GM12878 (cell line): Measurements from ENCODE around the gene CCR5. TPM values are rescaled to one million over a fixed set of nuclear protein-coding genes. Genes with fewer than 3 reads are reported as not detected.

Source experiments
- ATAC-seq: fragments of 200-7000 bp; cut with Tn5 transposase; 3 replicates; pipeline ENCODE4 v1.9.1; 2020; ENCODE audit warnings: mild to moderate bottlenecking, moderate library complexity
- BruUV-seq: library from RNA; stranded (reverse); fragments of 400-500 nt; replicated peaks from 2 replicates; lab custom pipeline; 2021; lab: Mats Ljungman, UMichigan
- CTCF ChIA-PET: fragments of 300-600 bp; sonication (Branson Sonifier 250); formaldehyde crosslinking; extraction: SDS; loops from one replicate; lab custom pipeline; 2021; ENCODE audit warnings: inconsistent platforms; lab: Yijun Ruan, JAX
- POLR2A ChIA-PET: fragments of 350-600 bp; formaldehyde crosslinking; extraction: SDS; loops from one replicate; lab custom pipeline; 2021; ENCODE audit warnings: inconsistent platforms; lab: Charles Lee
- RAD21 ChIA-PET: fragments of 300-600 bp; sonication (Branson Sonifier 250); formaldehyde crosslinking; loops from one replicate; lab custom pipeline; 2023; ENCODE audit warnings: antibody characterized with exemption; ENCODE audit not compliant: unreplicated experiment; lab: Charles Lee
- SMC1A ChIA-PET: fragments of 300-600 bp; sonication (Branson Sonifier 250); formaldehyde crosslinking; loops from one replicate; lab custom pipeline; 2023; ENCODE audit not compliant: unreplicated experiment, uncharacterized antibody; lab: Charles Lee
- DNase-seq: peaks from one replicate; pipeline ENCODE4 v3.0.0-alpha.2; 2011; ENCODE audit warnings: low read depth, low spot score
- FAIRE-seq: peaks from 3 replicates; lab custom pipeline; 2011; peaks lifted over from hg19 to GRCh38; lab: Jason Lieb, UNC
- H2AFZ ChIP-seq: 2 replicates; pipeline ENCODE4 v1.6.0; 2011; ENCODE audit warnings: low read depth, low read length, control low read depth; ENCODE audit not compliant: control insufficient read depth
- H3K27ac ChIP-seq: 2 replicates; pipeline ENCODE4 v1.5.1; 2011; ENCODE audit warnings: control low read depth; ENCODE audit not compliant: control insufficient read depth, insufficient read depth
- H3K27me3 ChIP-seq, 2 experiments: replicated peaks in 1 of 2; 2 replicates each; pipeline versions ENCODE4 v1.6.0 to v1.6.1; 2011; ENCODE audit warnings: low read length in 1 of 2; ENCODE audit not compliant: control insufficient read depth in 2 of 2, insufficient read depth in 2 of 2
- H3K36me3 ChIP-seq, 2 experiments: 2 replicates each; pipeline ENCODE4 v1.5.1; 2011; ENCODE audit warnings: low read length in 1 of 2; ENCODE audit not compliant: control insufficient read depth in 2 of 2, insufficient read depth in 2 of 2
- H3K4me1 ChIP-seq: 2 replicates; pipeline ENCODE4 v1.6.1; 2011; ENCODE audit warnings: mild to moderate bottlenecking, low read length, moderate library complexity, mixed read lengths; ENCODE audit not compliant: control insufficient read depth, insufficient read depth
- H3K4me2 ChIP-seq: 2 replicates; pipeline ENCODE4 v1.6.0; 2011; ENCODE audit warnings: control low read depth; ENCODE audit not compliant: control insufficient read depth, insufficient read depth
- H3K4me3 ChIP-seq: fragments of 200-600 bp; sonication (generic); 2 replicates; pipeline ENCODE4 v1.5.1; 2016
- H3K79me2 ChIP-seq: 2 replicates; pipeline ENCODE4 v1.6.0; 2011; ENCODE audit warnings: low read length; ENCODE audit not compliant: control insufficient read depth, insufficient read depth
- H3K9ac ChIP-seq: 2 replicates; pipeline ENCODE4 v1.8.0; 2011; ENCODE audit warnings: low read length, control low read depth, mixed read lengths; ENCODE audit not compliant: control insufficient read depth, insufficient read depth
- H3K9me3 ChIP-seq: replicated peaks from 3 replicates; pipeline ENCODE4 v1.5.1; 2011; ENCODE audit warnings: mild to moderate bottlenecking, low read length; ENCODE audit not compliant: control insufficient read depth, insufficient read depth
- H4K20me1 ChIP-seq: 2 replicates; pipeline ENCODE4 v1.6.0; 2011; ENCODE audit not compliant: control insufficient read depth, insufficient read depth
- CTCF ChIP-seq, 3 experiments: IDR thresholded peaks in 2 of 3; conservative IDR thresholded peaks in 1 of 3; 2 replicates each; pipeline ENCODE4 v1.5.1; 2011; ENCODE audit warnings: low read depth in 3 of 3, low read length in 3 of 3, mild to moderate bottlenecking in 3 of 3, control low read depth in 2 of 3, moderate library complexity in 2 of 3, inconsistent platforms in 1 of 3, mixed read lengths in 1 of 3; ENCODE audit not compliant: control insufficient read depth in 2 of 3, insufficient read depth in 1 of 3; ENCODE audit errors: extremely low read depth in 1 of 3
- DPF2 ChIP-seq: fragments of 450-650 bp; IDR thresholded peaks from 2 replicates; pipeline ENCODE4 v1.6.1; 2017; ENCODE audit warnings: mild to moderate bottlenecking
- RCOR1 ChIP-seq: conservative IDR thresholded peaks from 2 replicates; pipeline ENCODE4 v1.6.1; 2012; ENCODE audit warnings: low read depth, low read length, improper control_type of control experiment
- ZNF207 ChIP-seq: fragments of 450-650 bp; IDR thresholded peaks from 2 replicates; pipeline ENCODE4 v1.6.1; 2014; ENCODE audit warnings: antibody characterized with exemption, mild to moderate bottlenecking, borderline replicate concordance
- WGBS: methylation state at CpG from one replicate; pipeline ENCODE4 v1.1.6; 2016; ENCODE audit warnings: low lambda C conversion rate; ENCODE audit not compliant: insufficient replicate concordance, insufficient coverage; ENCODE audit errors: missing lambda C conversion rate; 5-methylcytosine and 5-hydroxymethylcytosine counted together
- in situ Hi-C: fragments of 300-500 bp; cut with MboI; formaldehyde crosslinking; loops from 9 replicates; pipeline ENCODE4 v1.14.3; 2018; ENCODE audit warnings: mixed read lengths
- intact Hi-C: fragments of 100-400 bp; cut with micrococcal nuclease; formaldehyde crosslinking; loops from one replicate; pipeline ENCODE4 v1.14.2; 2022; ENCODE audit not compliant: unreplicated experiment
- polyA plus RNA-seq, 11 experiments: library from polyadenylated mRNA; depleted of rRNA in 4 of 11; unstranded in 6 of 11; stranded (reverse) in 5 of 11; fragments of >200 nt; fragmentation: Nextera tagmentation in 4 of 11; fragmentation: Illumina TruSeq in 1 of 11; extraction: Ambion mirVana in 4 of 11; extraction: Trizol in 1 of 11; gene quantifications; 1 replicate in 1 of 11; 2 replicates in 10 of 11; pipeline versions ENCODE4 v1.2.1 to v1.2.3, GENCODE V29; 2011 to 2016; ENCODE audit warnings: inconsistent platforms in 2 of 11, missing spikeins in 2 of 11, low read depth in 1 of 11
- total RNA-seq, 4 experiments: library from RNA; depleted of rRNA in 3 of 4; stranded (reverse); fragments of >200 nt in 3 of 4; fragmentation: Illumina TruSeq in 1 of 4; extraction: Trizol in 1 of 4; gene quantifications; 2 replicates each; pipeline versions ENCODE4 v1.2.1 to v1.2.3, GENCODE V29; 2013 to 2021

Gene CCR5
- total and polyA plus RNA-seq, 10 of the 15 experiments (the other 5 are each of a cell fraction or from before 2014, with no cell fraction given): 0.17 to 1.6 (median 0.82) TPM; not detected in 1

DNA sequence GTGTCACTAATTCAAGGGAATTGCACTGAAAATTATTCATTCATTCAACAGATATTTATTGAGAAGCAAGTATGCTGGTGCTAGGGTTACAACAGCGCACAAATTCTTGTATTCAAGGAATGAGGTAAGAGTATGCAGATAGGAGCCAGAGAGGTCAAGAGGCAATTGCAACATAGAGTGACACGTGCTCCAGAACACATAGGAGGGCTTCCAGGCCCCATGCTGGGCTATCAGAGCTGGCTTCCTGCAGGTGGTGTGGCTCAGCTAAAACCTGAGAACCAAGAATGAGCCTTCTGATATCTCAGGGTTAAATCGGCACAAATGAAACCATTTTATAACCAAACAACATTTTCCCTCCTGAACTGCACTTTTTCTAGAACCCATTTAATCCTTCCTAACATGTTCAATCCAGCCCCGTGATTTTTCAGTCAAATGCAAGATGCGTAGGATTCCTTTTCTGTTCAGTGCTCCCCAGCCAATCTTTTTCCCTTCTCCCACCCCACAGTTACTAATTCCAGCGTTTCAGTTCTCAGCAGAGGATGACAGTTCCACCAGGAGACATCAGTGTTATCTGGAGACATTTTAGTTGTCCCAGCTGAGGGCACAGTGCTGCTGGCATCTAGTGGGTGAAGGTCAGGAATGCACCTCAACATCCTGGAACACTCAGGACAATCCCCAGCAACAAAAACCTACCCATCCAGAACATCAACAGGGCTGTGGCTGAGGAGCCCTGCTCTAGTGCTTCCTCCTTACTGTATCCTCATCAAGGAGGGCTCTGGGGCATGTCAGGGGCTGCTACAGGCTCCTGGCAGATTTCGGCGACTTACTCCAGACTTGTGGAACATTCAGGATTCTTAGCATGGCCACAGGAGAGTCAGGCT, 23.0 kb downstream of the CCR5 start:
- Histone ChIP-seq H3K9me3 (no peaks in the 10 kb centered on the region; the same call in 1 of the 3 replicates), H3K4me2 (0 out of 2 replicates have a peak overlapping the region, but pooled peaks have one; percentile 23), H3K27ac (no peak overlapping the region), H4K20me1 (no peaks in the 10 kb centered on the region), H3K4me1 (peaks cover 20% of the 10 kb centered on the region), H3K9ac (no peak overlapping the region), H3K27me3 (no peaks in the 10 kb centered on the region; a peak in 1 of 4 replicates), H2AFZ (no peak overlapping the region), H3K4me3 (no peak overlapping the region), H3K36me3 (no peaks in the 10 kb centered on the region), H3K79me2 (no peaks in the 10 kb centered on the region)
- in situ Hi-C loops (no loop called here), intact Hi-C loops (no loop called here)
- DNase-seq (no peak), FAIRE-seq (no peak), ATAC-seq (peak; percentile 42)
- ChIA-PET SMC1A (no interaction called here), RAD21 (no interaction called here), POLR2A (no interaction called here), CTCF (interaction anchor here (1.4 kb wide), 1 partner anchor 15 kb away, joined by 6 read pairs; no protein-coding TSS in a partner anchor)
- BruUV-seq: no TSS peak
- TF ChIP-seq ZNF207 (no peak), RCOR1 (no peak)
- WGBS: 59% methylated on average over 8 of the region's 8 CpGs

GRCh38 chr3:46395210-46395661, 24.5 kb downstream of the CCR5 start:
- SMC1A ChIA-PET: interaction anchor here (1.1 kb wide), 1 partner anchor 26 kb away, joined by 3 read pairs; no protein-coding TSS in a partner anchor
- POLR2A ChIA-PET: no interaction called here
- H3K4me2 ChIP-seq: no peak overlapping the region
- H3K27me3 ChIP-seq: no peaks in the 10 kb centered on the region; a peak in 1 of 4 replicates
- no TSS peak for BruUV-seq
- no peaks in the 10 kb centered on the region for H3K36me3 ChIP-seq
- H3K4me3 ChIP-seq: no peak overlapping the region
- H2AFZ ChIP-seq: no peak overlapping the region
- RAD21 ChIA-PET: no interaction called here
- peak in 1 of 3 experiments; percentile 27; a peak in 1 of 6 replicates for TF ChIP-seq CTCF (IDR thresholded peaks at IDR 0.05 in 2 of 3, conservative IDR thresholded peaks at IDR 0.05 in 1 of 3; ENCODE audit: control insufficient read depth in 2 of 3, extremely low read depth in 1 of 3, insufficient read depth in 1 of 3, low read depth in 3 of 3, low read length in 3 of 3)
- TF ChIP-seq DPF2: no peak
- H3K27ac ChIP-seq: no peak overlapping the region
- intact Hi-C loops: no loop called here
- no peak overlapping the region for H3K9ac ChIP-seq
- no peak for FAIRE-seq
- 0 out of 3 replicates have a peak, but pooled peaks have one; percentile 20 for ATAC-seq
- peaks cover 20% of the 10 kb centered on the region for H3K4me1 ChIP-seq
- WGBS: 80% methylated on average over 6 of the region's 6 CpGs
- no peak for DNase-seq
- no peaks in the 10 kb centered on the region for H3K79me2 ChIP-seq
- in situ Hi-C loops: no loop called here
- CTCF ChIA-PET: no interaction called here
- H3K9me3 ChIP-seq: no peaks in the 10 kb centered on the region; the same call in 1 of the 3 replicates
- H4K20me1 ChIP-seq: no peaks in the 10 kb centered on the region
